Prostate gland (tissue), 2 donors: ENCODE results near the gene RIGI.

Experiments
- CTCF ChIP-seq, 4 experiments: fragments of 200-600 bp in 2 of 4; fragments of 450-650 bp in 2 of 4; sonication (generic) in 2 of 4; IDR thresholded peaks; 1 replicate in 3 of 4; 2 replicates in 1 of 4; pipeline ENCODE4 v1.5.1; 2016 to 2019; ENCODE audit warnings: antibody characterized with exemption in 4 of 4, mild to moderate bottlenecking in 2 of 4, moderate library complexity in 2 of 4
- POLR2A ChIP-seq: fragments of 450-650 bp; IDR thresholded peaks from one replicate; pipeline ENCODE4 v1.6.1; 2016; ENCODE audit warnings: antibody characterized with exemption, mild to moderate bottlenecking
- POLR2AphosphoS5 ChIP-seq: sonication (generic); formaldehyde crosslinking; IDR thresholded peaks from one replicate; pipeline ENCODE4 v1.6.1; 2017; ENCODE audit warnings: antibody characterized with exemption

- no peak for TF ChIP-seq CTCF (IDR thresholded peaks at IDR 0.05)
- no peak for TF ChIP-seq POLR2AphosphoS5
- TF ChIP-seq POLR2A, result no peak
Observed at GRCh38 chr9:32487981-32488380, 38.0 kb downstream of the RIGI start.
